K562 (cell line): ENCODE data around the gene TSHZ1. TPM values are rescaled to one million over a fixed set of nuclear protein-coding genes. Genes with fewer than 3 reads are reported as not detected.

Experiments used
- ATAC-seq: fragments of 200-7000 bp; cut with Tn5 transposase; 3 replicates; pipeline ENCODE4 v1.9.1; 2020; ENCODE audit warnings: moderate library complexity
- BruUV-seq: library from RNA; stranded (reverse); fragments of 400-500 nt; replicated peaks from 2 replicates; lab custom pipeline; 2021; lab: Mats Ljungman, UMichigan
- CTCF ChIA-PET: fragments of 300-600 bp; formaldehyde crosslinking; extraction: SDS; loops from one replicate; lab custom pipeline; 2021; ENCODE audit warnings: low intra/inter-chr PET ratio; lab: Yijun Ruan, JAX
- POLR2A ChIA-PET: fragments of 300-600, 350-650 bp; sonication (Branson Sonifier 250); formaldehyde crosslinking; extraction: SDS; loops from one replicate; lab custom pipeline; 2021; ENCODE audit warnings: antibody characterized with exemption, inconsistent platforms; lab: Yijun Ruan, JAX
- DNase-seq, 4 experiments: peaks; one replicate each; pipeline versions ENCODE4 v3.0.0 to v3.0.0-alpha.2; 2011 to 2018; ENCODE audit warnings: low spot score in 3 of 4, mixed read lengths in 3 of 4; ENCODE audit errors: extremely low read depth in 1 of 4
- FAIRE-seq: peaks from 2 replicates; lab custom pipeline; 2011; peaks lifted over from hg19 to GRCh38; lab: Jason Lieb, UNC
- H2AFZ ChIP-seq: 2 replicates; pipeline ENCODE4 v1.6.0; 2011; ENCODE audit warnings: low read depth, low read length, control low read depth, inconsistent platforms
- H3K27ac ChIP-seq: fragments of 200-600 bp; 3 replicates; pipeline ENCODE4 v1.8.0; 2011; ENCODE audit warnings: low read depth, mild to moderate bottlenecking, control low read depth, inconsistent platforms, low read length, moderate library complexity, mixed read lengths; ENCODE audit errors: extremely low read depth
- H3K27me3 ChIP-seq, 2 experiments: fragments of 300-600 bp in 1 of 2; 2 replicates in 1 of 2; 3 replicates in 1 of 2; pipeline versions ENCODE4 v1.6.0 to v1.8.0; 2011; ENCODE audit warnings: inconsistent platforms in 2 of 2, low read length in 2 of 2, mild to moderate bottlenecking in 1 of 2, mixed read lengths in 1 of 2, moderate library complexity in 1 of 2; ENCODE audit not compliant: control insufficient read depth in 2 of 2, insufficient read depth in 2 of 2
- H3K36me3 ChIP-seq: fragments of 300-600 bp; 3 replicates; pipeline ENCODE4 v1.8.0; 2011; ENCODE audit warnings: mild to moderate bottlenecking, low read length, inconsistent platforms; ENCODE audit not compliant: control insufficient read depth, insufficient read depth
- H3K4me1 ChIP-seq, 2 experiments: fragments of 200-600 bp in 1 of 2; replicated peaks in 1 of 2; 2 replicates in 1 of 2; 3 replicates in 1 of 2; pipeline versions ENCODE4 v1.5.1 to v1.8.0; 2011; ENCODE audit warnings: inconsistent platforms in 2 of 2, low read length in 2 of 2, mild to moderate bottlenecking in 1 of 2, mixed read lengths in 1 of 2, moderate library complexity in 1 of 2; ENCODE audit not compliant: control insufficient read depth in 2 of 2, insufficient read depth in 2 of 2
- H3K4me2 ChIP-seq: 2 replicates; pipeline ENCODE4 v1.6.1; 2011; ENCODE audit warnings: low read length, control low read depth, inconsistent platforms, mixed read lengths; ENCODE audit not compliant: insufficient read depth
- H3K4me3 ChIP-seq: fragments of 200-600 bp; sonication (generic), shearing (Covaris generic); 2 replicates; pipeline ENCODE4 v1.5.1; 2016; ENCODE audit warnings: control low read depth, inconsistent platforms
- H3K79me2 ChIP-seq: fragments of 200-600 bp; 3 replicates; pipeline ENCODE4 v1.8.0; 2011; ENCODE audit warnings: low read length, inconsistent platforms; ENCODE audit not compliant: control insufficient read depth, insufficient read depth
- H3K9ac ChIP-seq, 2 experiments: 2 replicates each; pipeline versions ENCODE4 v1.6.0 to v1.6.1; 2011; ENCODE audit warnings: low read depth in 2 of 2, low read length in 2 of 2, control low read depth in 1 of 2, inconsistent platforms in 1 of 2, mild to moderate bottlenecking in 1 of 2, mixed read lengths in 1 of 2; ENCODE audit not compliant: insufficient read depth in 1 of 2
- H3K9me1 ChIP-seq: one replicate; pipeline ENCODE4 v1.6.0; 2011; ENCODE audit warnings: inconsistent platforms, mild to moderate bottlenecking, low read length, moderate library complexity; ENCODE audit not compliant: control insufficient read depth, insufficient read depth
- H3K9me3 ChIP-seq: replicated peaks from 2 replicates; pipeline ENCODE4 v1.5.1; 2011; ENCODE audit warnings: low read depth, low read length, inconsistent platforms; ENCODE audit not compliant: control insufficient read depth, insufficient read depth
- H4K20me1 ChIP-seq: replicated peaks from 2 replicates; pipeline ENCODE4 v1.6.1; 2011; ENCODE audit warnings: low read length, inconsistent platforms, mixed read lengths; ENCODE audit not compliant: control insufficient read depth, insufficient read depth
- BACH1 ChIP-seq: fragments of 200-800 bp; sonication (Bioruptor generic); IDR thresholded peaks from 2 replicates; pipeline ENCODE4 v1.6.1; 2016; ENCODE audit warnings: missing genetic modification characterization, missing compliant biosample characterization
- CREB3 ChIP-seq: fragments of 450-650 bp; conservative IDR thresholded peaks from 2 replicates; pipeline ENCODE4 v1.6.1; 2016; ENCODE audit warnings: missing genetic modification characterization, low read depth, mild to moderate bottlenecking, missing compliant biosample characterization, moderate library complexity
- DEAF1 ChIP-seq: fragments of 450-650 bp; formaldehyde crosslinking; IDR thresholded peaks from 2 replicates; pipeline ENCODE4 v1.4.0; 2020; ENCODE audit warnings: mild to moderate bottlenecking, moderate library complexity
- FOXK1 ChIP-seq: sonication (generic); formaldehyde crosslinking; IDR thresholded peaks from 2 replicates; pipeline ENCODE4 v1.8.0; 2022; ENCODE audit warnings: missing genetic modification reagents, mild to moderate bottlenecking, borderline replicate concordance
- KDM4B ChIP-seq, 2 experiments: fragments of 450-650 bp in 1 of 2; sonication (generic) in 1 of 2; IDR thresholded peaks; 2 replicates each; pipeline ENCODE4 v1.6.1; 2016 to 2017; ENCODE audit warnings: borderline replicate concordance in 2 of 2, antibody characterized with exemption in 1 of 2, low read depth in 1 of 2, mild to moderate bottlenecking in 1 of 2
- LEF1 ChIP-seq: fragments of 450-650 bp; IDR thresholded peaks from 2 replicates; pipeline ENCODE4 v1.6.1; 2016; ENCODE audit warnings: mild to moderate bottlenecking
- POLR2AphosphoS5 ChIP-seq: IDR thresholded peaks from 2 replicates; pipeline ENCODE4 v1.6.1; 2011; ENCODE audit warnings: mild to moderate bottlenecking, low read depth, low read length, moderate library complexity; ENCODE audit not compliant: control insufficient read depth, insufficient read depth
- RBM39 ChIP-seq: fragments of 200-400 bp; formaldehyde crosslinking; optimal IDR thresholded peaks from 2 replicates; pipeline ENCODE3; 2018; ENCODE audit warnings: low read depth, low read length
- SOX6 ChIP-seq: fragments of 450-650 bp; IDR thresholded peaks from 2 replicates; pipeline ENCODE4 v1.6.1; 2014; ENCODE audit warnings: mild to moderate bottlenecking
- YY1 ChIP-seq, 3 experiments: IDR thresholded peaks; 2 replicates each; pipeline ENCODE4 v1.6.1; 2011; ENCODE audit warnings: low read length in 2 of 3, mild to moderate bottlenecking in 2 of 3, moderate library complexity in 2 of 3, borderline replicate concordance in 1 of 3, control low read depth in 1 of 3, low read depth in 1 of 3; ENCODE audit not compliant: insufficient read depth in 3 of 3, insufficient replicate concordance in 2 of 3, control insufficient read depth in 1 of 3, insufficient read length in 1 of 3; ENCODE audit errors: extremely low read depth in 1 of 3
- ZBTB5 ChIP-seq: fragments of 450-650 bp; IDR thresholded peaks from 2 replicates; pipeline ENCODE4 v1.6.1; 2017; ENCODE audit warnings: antibody characterized with exemption
- ZSCAN32 ChIP-seq: fragments of 450-650 bp; formaldehyde crosslinking; IDR thresholded peaks from 2 replicates; pipeline ENCODE4 v1.4.0; 2020; ENCODE audit warnings: mild to moderate bottlenecking, moderate library complexity
- WGBS: fragments of 100-300 bp; shearing (Covaris generic); methylation state at CpG from one replicate; pipeline ENCODE4 v1.1.6; 2016; ENCODE audit warnings: low coverage, mixed read lengths; ENCODE audit not compliant: insufficient coverage; ENCODE audit errors: missing lambda C conversion rate; 5-methylcytosine and 5-hydroxymethylcytosine counted together
- in situ Hi-C: fragments of 300-500 bp; cut with MboI; formaldehyde crosslinking; loops from 4 replicates; pipeline ENCODE4 v1.15.0; 2018; ENCODE audit warnings: inconsistent platforms, mixed read lengths
- intact Hi-C: fragments of 100-400 bp; cut with micrococcal nuclease; formaldehyde crosslinking; loops from 2 replicates; pipeline ENCODE4 v1.14.2; 2022
- polyA plus RNA-seq, 8 experiments: library from polyadenylated mRNA; depleted of rRNA in 4 of 8; stranded (reverse) in 5 of 8; unstranded in 3 of 8; fragments of >200 nt; fragmentation: Nextera tagmentation in 2 of 8; fragmentation: Illumina TruSeq in 1 of 8; extraction: Ambion mirVana in 2 of 8; extraction: Trizol in 1 of 8; gene quantifications; 2 replicates each; pipeline versions ENCODE4 v1.2.1 to v1.2.3, GENCODE V29; 2011 to 2014; ENCODE audit warnings: inconsistent platforms in 1 of 8, missing spikeins in 1 of 8
- total RNA-seq, 7 experiments: library from RNA; depleted of rRNA in 6 of 7; stranded (reverse); fragments of >200 nt in 6 of 7; fragmentation: Illumina TruSeq in 2 of 7; extraction: Trizol in 2 of 7; gene quantifications; 2 replicates each; pipeline versions ENCODE4 v1.2.1 to v1.2.3, GENCODE V29; 2011 to 2021; ENCODE audit warnings: low replicate concordance in 1 of 7
- TF ChIP-seq, protein P1 (sequence below), 2 experiments: fragments of 450-650 bp in 1 of 2; sonication (generic) in 1 of 2; formaldehyde crosslinking in 1 of 2; IDR thresholded peaks in 1 of 2; conservative IDR thresholded peaks in 1 of 2; 2 replicates each; pipeline versions ENCODE4 v1.6.1 to v1.8.1; 2016 to 2023; ENCODE audit warnings: mild to moderate bottlenecking in 2 of 2, moderate library complexity in 2 of 2, inconsistent platforms in 1 of 2, missing genetic modification reagents in 1 of 2
- TF ChIP-seq, protein P2 (sequence below): IDR thresholded peaks from 3 replicates; pipeline ENCODE4 v1.6.1; 2011; ENCODE audit warnings: borderline replicate concordance, mild to moderate bottlenecking; ENCODE audit not compliant: insufficient read length, insufficient read depth

TSHZ1 gene
- total and polyA plus RNA-seq, 9 of the 15 experiments (the other 6 are each of a cell fraction or from before 2014, with no cell fraction given): 1.1 to 7.2 (median 2.7) TPM

- in situ Hi-C loops: no loop called here
- H3K79me2 ChIP-seq: no peaks in the 10 kb centered on the region
- no peak for DNase-seq
- WGBS: 32% methylated on average over 6 of the region's 6 CpGs
- no peak overlapping the region for H3K9ac ChIP-seq
- H3K4me2 ChIP-seq: no peak overlapping the region
- POLR2A ChIA-PET: interaction anchor here (0.6 kb wide), 1 partner anchor 57 kb away, joined by 3 read pairs; no protein-coding TSS in a partner anchor
- no peaks in the 10 kb centered on the region for H3K4me1 ChIP-seq
- no TSS peak for BruUV-seq
- H4K20me1 ChIP-seq: no peaks in the 10 kb centered on the region
- no peaks in the 10 kb centered on the region for H3K9me3 ChIP-seq
- intact Hi-C loops: no loop called here
- CTCF ChIA-PET: no interaction called here
- peaks cover 0 to 20% of the 10 kb centered on the region in 2 experiments; a peak in 4 of 5 replicates for H3K27me3 ChIP-seq
- H3K4me3 ChIP-seq: no peak overlapping the region
- H3K27ac ChIP-seq: no peak overlapping the region
- no peaks in the 10 kb centered on the region for H3K36me3 ChIP-seq
- no peaks in the 10 kb centered on the region for H3K9me1 ChIP-seq
- no peak for FAIRE-seq
- no peak overlapping the region for H2AFZ ChIP-seq
- no peak for ATAC-seq
- TF ChIP-seq POLR2AphosphoS5 (no peak), YY1 (IDR thresholded peaks at IDR 0.05; ENCODE audit: borderline replicate concordance in 1 of 3, control insufficient read depth in 1 of 3, extremely low read depth in 1 of 3, insufficient read depth in 3 of 3, insufficient read length in 1 of 3, insufficient replicate concordance in 2 of 3, low read depth in 1 of 3, low read length in 2 of 3) (no peak), SOX6 (no peak), LEF1 (no peak), ZSCAN32 (CRISPR knock-in tag) (no peak), DEAF1 (CRISPR knock-in tag) (no peak), RBM39 (no peak), KDM4B (IDR thresholded peaks at IDR 0.05; ENCODE audit: borderline replicate concordance in 2 of 2, low read depth in 1 of 2) (no peak), CREB3 (tag) (no peak), FOXK1 (CRISPR knock-in tag) (no peak), ZBTB5 (no peak), BACH1 (tag) (no peak)
- TF ChIP-seq, protein P1, sequence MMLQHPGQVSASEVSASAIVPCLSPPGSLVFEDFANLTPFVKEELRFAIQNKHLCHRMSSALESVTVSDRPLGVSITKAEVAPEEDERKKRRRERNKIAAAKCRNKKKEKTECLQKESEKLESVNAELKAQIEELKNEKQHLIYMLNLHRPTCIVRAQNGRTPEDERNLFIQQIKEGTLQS (IDR thresholded peaks at IDR 0.05): no peak
- TF ChIP-seq, protein P1 (CRISPR knock-in tag; conservative IDR thresholded peaks at IDR 0.05): no peak
- TF ChIP-seq, protein P2, sequence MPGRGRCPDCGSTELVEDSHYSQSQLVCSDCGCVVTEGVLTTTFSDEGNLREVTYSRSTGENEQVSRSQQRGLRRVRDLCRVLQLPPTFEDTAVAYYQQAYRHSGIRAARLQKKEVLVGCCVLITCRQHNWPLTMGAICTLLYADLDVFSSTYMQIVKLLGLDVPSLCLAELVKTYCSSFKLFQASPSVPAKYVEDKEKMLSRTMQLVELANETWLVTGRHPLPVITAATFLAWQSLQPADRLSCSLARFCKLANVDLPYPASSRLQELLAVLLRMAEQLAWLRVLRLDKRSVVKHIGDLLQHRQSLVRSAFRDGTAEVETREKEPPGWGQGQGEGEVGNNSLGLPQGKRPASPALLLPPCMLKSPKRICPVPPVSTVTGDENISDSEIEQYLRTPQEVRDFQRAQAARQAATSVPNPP: no peak
Measured at GRCh38 chr18:75189696-75190095, 20.9 kb upstream of the TSHZ1 start.
